Neural progenitor cell (in vitro differentiated cells): ENCODE data around the gene GLO1.

ENCODE experiments used
- EZH2 ChIP-seq: fragments of 200-600 bp; sonication (generic); IDR thresholded peaks from 2 replicates; pipeline ENCODE4 v1.6.1; 2017; ENCODE audit warnings: antibody characterized with exemption, mild to moderate bottlenecking, moderate library complexity
- TF ChIP-seq, protein P1 (sequence below): fragments of 200-600 bp; sonication (generic); IDR thresholded peaks from 2 replicates; pipeline ENCODE4 v1.5.1; 2017; ENCODE audit warnings: antibody characterized with exemption, mild to moderate bottlenecking

DNA sequence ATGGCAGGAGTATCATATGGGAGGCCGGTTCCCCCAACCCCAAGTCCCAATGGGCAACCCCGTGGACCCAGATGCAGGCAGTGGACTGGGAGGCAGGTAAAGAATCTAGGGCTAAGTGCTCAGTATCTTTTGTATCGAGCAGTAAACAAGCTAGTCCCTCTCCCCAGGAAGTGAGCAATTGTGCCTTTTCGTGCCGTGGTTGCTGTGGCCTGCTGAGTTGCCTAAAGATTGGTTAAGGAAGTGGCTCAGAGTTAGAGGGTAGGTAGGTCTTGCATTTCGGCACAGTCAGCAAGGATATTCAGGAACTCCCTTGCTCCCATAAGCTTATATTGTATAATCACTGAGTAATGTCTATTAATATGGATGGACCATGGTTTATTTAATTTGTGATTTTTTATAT lies 10.9 kb upstream of the GLO1 start:
- TF ChIP-seq, protein P1, sequence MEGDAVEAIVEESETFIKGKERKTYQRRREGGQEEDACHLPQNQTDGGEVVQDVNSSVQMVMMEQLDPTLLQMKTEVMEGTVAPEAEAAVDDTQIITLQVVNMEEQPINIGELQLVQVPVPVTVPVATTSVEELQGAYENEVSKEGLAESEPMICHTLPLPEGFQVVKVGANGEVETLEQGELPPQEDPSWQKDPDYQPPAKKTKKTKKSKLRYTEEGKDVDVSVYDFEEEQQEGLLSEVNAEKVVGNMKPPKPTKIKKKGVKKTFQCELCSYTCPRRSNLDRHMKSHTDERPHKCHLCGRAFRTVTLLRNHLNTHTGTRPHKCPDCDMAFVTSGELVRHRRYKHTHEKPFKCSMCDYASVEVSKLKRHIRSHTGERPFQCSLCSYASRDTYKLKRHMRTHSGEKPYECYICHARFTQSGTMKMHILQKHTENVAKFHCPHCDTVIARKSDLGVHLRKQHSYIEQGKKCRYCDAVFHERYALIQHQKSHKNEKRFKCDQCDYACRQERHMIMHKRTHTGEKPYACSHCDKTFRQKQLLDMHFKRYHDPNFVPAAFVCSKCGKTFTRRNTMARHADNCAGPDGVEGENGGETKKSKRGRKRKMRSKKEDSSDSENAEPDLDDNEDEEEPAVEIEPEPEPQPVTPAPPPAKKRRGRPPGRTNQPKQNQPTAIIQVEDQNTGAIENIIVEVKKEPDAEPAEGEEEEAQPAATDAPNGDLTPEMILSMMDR = no peak
- TF ChIP-seq EZH2 = no peak
